Mucosa of rectum (tissue), 2 donors: ENCODE data around the gene ELP4.
"Not testable (repeated sequence)": the region's sequence is repeated elsewhere in the genome, so short reads cannot be mapped to it uniquely, and the experiment has no call there.

ENCODE experiments used
- H3K27ac ChIP-seq, 2 donors: one replicate each; pipeline ENCODE4 v1.7.0; 2013; ENCODE audit warnings: inconsistent platforms in 2 of 2, low read depth in 2 of 2, low read length in 2 of 2
- H3K27me3 ChIP-seq, 2 donors: one replicate each; pipeline ENCODE4 v1.7.0; 2013; ENCODE audit warnings: low read length in 2 of 2; ENCODE audit not compliant: control insufficient read depth in 2 of 2, insufficient read depth in 2 of 2
- H3K36me3 ChIP-seq, 2 donors: one replicate each; pipeline ENCODE4 v1.7.0; 2013; ENCODE audit warnings: low read length in 2 of 2; ENCODE audit not compliant: control insufficient read depth in 2 of 2, insufficient read depth in 2 of 2
- H3K4me1 ChIP-seq, 2 donors: one replicate each; pipeline ENCODE4 v1.7.0; 2013; ENCODE audit warnings: low read length in 2 of 2, mild to moderate bottlenecking in 1 of 2; ENCODE audit not compliant: control insufficient read depth in 2 of 2, insufficient read depth in 2 of 2
- H3K4me3 ChIP-seq, 2 donors: one replicate each; pipeline ENCODE4 v1.7.0; 2013; ENCODE audit warnings: low read length in 2 of 2
- H3K9ac ChIP-seq, 2 donors: one replicate each; pipeline ENCODE4 v1.7.0; 2013; ENCODE audit warnings: low read length in 2 of 2, low read depth in 1 of 2, mild to moderate bottlenecking in 1 of 2
- H3K9me3 ChIP-seq, 2 donors: one replicate each; pipeline ENCODE4 v1.7.0; 2013; ENCODE audit warnings: low read length in 2 of 2; ENCODE audit not compliant: control insufficient read depth in 2 of 2
- donor health status: healthy.
- donor health status: Normal muscosa, but diverticular disease.

The ELP4 gene

DNA sequence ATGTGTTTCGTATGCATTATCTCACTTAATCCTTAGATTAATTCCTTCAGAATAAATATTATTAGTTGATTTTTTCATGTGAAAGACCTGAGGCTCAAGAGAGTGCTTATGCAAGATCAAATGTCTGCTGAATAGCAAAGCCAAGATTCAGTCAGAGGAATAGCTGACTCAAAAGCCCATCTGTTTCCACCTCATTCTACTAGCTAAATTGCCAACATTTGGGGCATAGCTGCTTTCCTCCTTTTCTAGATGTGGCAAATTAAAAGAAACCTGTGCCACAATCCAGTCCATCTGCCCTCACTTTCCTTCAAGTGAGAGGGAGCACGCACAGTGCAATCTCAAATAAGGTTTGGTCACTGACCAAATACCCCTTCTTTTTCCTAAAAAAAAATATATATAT is 180.5 kb downstream of the ELP4 start:
- H3K36me3 ChIP-seq, result no peaks in the 10 kb centered on the region

GRCh38 chr11:31690516-31690915 is 180.9 kb downstream of the ELP4 start:
- H3K36me3 ChIP-seq, result no peaks in the 10 kb centered on the region

More for the DNA sequence above, 180.5 kb downstream of the ELP4 start:
- H3K27me3 ChIP-seq, result no peaks in the 10 kb centered on the region
- no peak overlapping the region for H3K9ac ChIP-seq
- no peaks in the 10 kb centered on the region for H3K4me1 ChIP-seq
- no peak overlapping the region for H3K27ac ChIP-seq
- no peaks in the 10 kb centered on the region for H3K9me3 ChIP-seq
- H3K4me3 ChIP-seq, result no peak overlapping the region

GRCh38 chr11:31692466-31692865 is 182.9 kb downstream of the ELP4 start:
- H3K4me3 ChIP-seq, result no peak overlapping the region
- no peak overlapping the region for H3K27ac ChIP-seq
- H3K9ac ChIP-seq, result no peak overlapping the region
- no peaks in the 10 kb centered on the region for H3K27me3 ChIP-seq
- no peaks in the 10 kb centered on the region for H3K4me1 ChIP-seq
- no peaks in the 10 kb centered on the region for H3K36me3 ChIP-seq
- H3K9me3 ChIP-seq, result no peaks in the 10 kb centered on the region

More at GRCh38 chr11:31690516-31690915, 180.9 kb downstream of the ELP4 start:
- Histone ChIP-seq H3K27me3 (no peaks in the 10 kb centered on the region), H3K4me1 (no peaks in the 10 kb centered on the region), H3K27ac (no peak overlapping the region), H3K4me3 (no peak overlapping the region), H3K9ac (no peak overlapping the region), H3K9me3 (no peaks in the 10 kb centered on the region)

- not testable (repeated sequence) for H3K4me1 ChIP-seq, H3K27me3 ChIP-seq, H3K27ac ChIP-seq, H3K9ac ChIP-seq, H3K9me3 ChIP-seq, H3K36me3 ChIP-seq, H3K4me3 ChIP-seq
These were observed 187.5 kb downstream of the ELP4 start for GRCh38 chr11:31697049-31697448.

- Histone ChIP-seq H3K4me3 (no peak overlapping the region), H3K9me3 (no peaks in the 10 kb centered on the region), H3K36me3 (no peaks in the 10 kb centered on the region), H3K27me3 (no peaks in the 10 kb centered on the region), H3K27ac (no peak overlapping the region), H3K9ac (no peak overlapping the region), H3K4me1 (no peaks in the 10 kb centered on the region)
These were observed 189.5 kb downstream of the ELP4 start for GRCh38 chr11:31699066-31699465.

DNA sequence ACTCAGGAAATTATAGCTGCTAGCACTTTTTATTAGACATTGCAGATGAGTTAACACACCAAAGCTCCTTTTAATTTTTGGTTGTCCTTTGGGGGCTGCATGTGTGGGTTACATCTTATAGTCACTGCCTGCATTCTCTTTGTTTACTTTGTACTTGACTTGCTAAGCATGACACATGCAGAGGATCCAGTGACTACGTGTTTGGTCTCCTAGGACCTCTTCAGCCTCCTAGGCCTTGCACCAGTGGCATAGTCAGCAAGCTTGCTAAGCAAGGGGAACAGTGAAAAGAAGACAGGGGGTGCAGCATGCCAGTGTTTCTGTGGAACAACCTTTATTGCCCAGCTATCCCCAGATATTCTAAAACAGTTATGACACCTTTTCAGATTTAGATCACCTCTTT is 193.4 kb downstream of the ELP4 start:
- H3K4me3 ChIP-seq, result no peak overlapping the region
- H3K27me3 ChIP-seq, result no peaks in the 10 kb centered on the region
- H3K9ac ChIP-seq, result no peak overlapping the region
- H3K9me3 ChIP-seq, result no peaks in the 10 kb centered on the region
- no peaks in the 10 kb centered on the region for H3K4me1 ChIP-seq
- H3K27ac ChIP-seq, result no peak overlapping the region
- H3K36me3 ChIP-seq, result no peaks in the 10 kb centered on the region

GRCh38 chr11:31706357-31706756 is 196.8 kb downstream of the ELP4 start:
- Histone ChIP-seq H3K27me3 (no peaks in the 10 kb centered on the region), H3K36me3 (no peaks in the 10 kb centered on the region), H3K4me1 (no peaks in the 10 kb centered on the region), H3K9me3 (no peaks in the 10 kb centered on the region), H3K27ac (no peak overlapping the region), H3K4me3 (no peak overlapping the region), H3K9ac (no peak overlapping the region)

DNA sequence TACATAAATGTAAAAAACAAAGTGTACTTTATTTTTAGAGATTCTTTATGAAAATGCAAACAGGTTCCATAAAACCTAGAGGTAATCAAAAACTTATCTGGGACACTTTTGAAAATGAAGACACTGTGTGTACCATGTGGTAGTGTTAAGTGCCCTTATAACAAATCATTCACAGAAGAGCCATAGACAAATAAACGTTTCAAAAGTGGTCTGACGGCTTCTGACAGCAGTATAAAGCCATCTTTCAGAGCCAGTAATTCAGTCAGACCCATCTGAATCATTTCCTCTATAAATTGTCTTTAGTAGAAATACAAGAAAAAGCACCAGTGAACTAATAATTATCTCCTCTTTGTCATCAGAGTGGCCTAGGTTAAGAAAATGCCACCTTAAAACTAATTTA is 201.6 kb downstream of the ELP4 start:
- Histone ChIP-seq H3K36me3 (no peaks in the 10 kb centered on the region), H3K4me3 (no peak overlapping the region), H3K27me3 (no peaks in the 10 kb centered on the region), H3K27ac (no peak overlapping the region), H3K4me1 (no peaks in the 10 kb centered on the region), H3K9me3 (no peaks in the 10 kb centered on the region), H3K9ac (no peak overlapping the region)

DNA sequence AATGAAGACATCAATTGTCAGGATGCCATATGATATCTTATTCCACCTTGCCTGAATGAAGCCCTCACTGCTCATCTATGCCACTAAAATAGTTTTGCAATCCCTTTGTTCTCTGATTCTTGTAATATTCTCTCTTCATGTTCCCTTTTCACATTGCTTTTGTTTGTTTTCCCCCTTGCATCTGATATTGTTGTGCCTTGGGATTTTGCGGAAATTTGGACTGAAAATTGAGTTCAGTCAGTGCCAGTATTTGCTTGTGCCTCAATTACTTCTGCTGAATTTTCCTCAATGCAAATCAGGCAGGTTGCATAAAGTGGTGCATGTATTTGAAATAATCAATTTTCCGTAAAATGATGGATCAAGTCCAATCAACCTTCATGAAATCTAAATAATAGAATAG is 203.3 kb downstream of the ELP4 start:
- H3K9ac ChIP-seq, result no peak overlapping the region
- no peaks in the 10 kb centered on the region for H3K27me3 ChIP-seq
- H3K4me3 ChIP-seq, result no peak overlapping the region
- H3K27ac ChIP-seq, result no peak overlapping the region
- no peaks in the 10 kb centered on the region for H3K4me1 ChIP-seq
- no peaks in the 10 kb centered on the region for H3K9me3 ChIP-seq
- H3K36me3 ChIP-seq, result no peaks in the 10 kb centered on the region

- H3K4me3 ChIP-seq, result no peak overlapping the region
- H3K27me3 ChIP-seq, result no peaks in the 10 kb centered on the region
- no peaks in the 10 kb centered on the region for H3K36me3 ChIP-seq
- no peak overlapping the region for H3K9ac ChIP-seq
- no peaks in the 10 kb centered on the region for H3K4me1 ChIP-seq
- H3K27ac ChIP-seq, result no peak overlapping the region
- H3K9me3 ChIP-seq, result no peaks in the 10 kb centered on the region
These were observed 205.3 kb downstream of the ELP4 start for GRCh38 chr11:31714840-31715239.

DNA sequence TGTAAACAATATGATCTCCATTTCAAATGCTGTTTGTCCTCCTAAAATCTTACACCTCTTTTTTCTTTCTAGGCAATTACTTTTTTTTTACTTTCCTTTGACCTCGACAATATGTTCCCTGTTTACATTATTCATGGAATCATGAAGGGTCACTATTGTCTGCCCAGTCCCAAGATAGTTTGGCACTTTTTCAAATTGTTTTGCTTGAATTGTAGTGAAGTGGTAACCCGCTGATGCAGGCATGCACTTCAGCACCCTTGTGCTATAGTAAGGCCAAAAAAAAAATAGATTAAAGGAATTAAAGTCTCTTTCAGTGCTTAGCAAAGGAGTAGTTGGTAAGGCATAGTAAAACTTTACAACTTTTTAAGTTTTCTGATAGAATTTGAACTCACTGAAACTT is 210.7 kb downstream of the ELP4 start:
- H3K36me3 ChIP-seq, result no peaks in the 10 kb centered on the region
- no peaks in the 10 kb centered on the region for H3K27me3 ChIP-seq
- H3K4me3 ChIP-seq, result no peak overlapping the region
- no peaks in the 10 kb centered on the region for H3K4me1 ChIP-seq
- no peak overlapping the region for H3K27ac ChIP-seq
- no peak overlapping the region for H3K9ac ChIP-seq
- no peaks in the 10 kb centered on the region for H3K9me3 ChIP-seq
